ENCODE measurements around the gene SORBS1.

- no peak for TF ChIP-seq POLR2A (IDR thresholded peaks at IDR 0.05)
- TF ChIP-seq, protein P1, sequence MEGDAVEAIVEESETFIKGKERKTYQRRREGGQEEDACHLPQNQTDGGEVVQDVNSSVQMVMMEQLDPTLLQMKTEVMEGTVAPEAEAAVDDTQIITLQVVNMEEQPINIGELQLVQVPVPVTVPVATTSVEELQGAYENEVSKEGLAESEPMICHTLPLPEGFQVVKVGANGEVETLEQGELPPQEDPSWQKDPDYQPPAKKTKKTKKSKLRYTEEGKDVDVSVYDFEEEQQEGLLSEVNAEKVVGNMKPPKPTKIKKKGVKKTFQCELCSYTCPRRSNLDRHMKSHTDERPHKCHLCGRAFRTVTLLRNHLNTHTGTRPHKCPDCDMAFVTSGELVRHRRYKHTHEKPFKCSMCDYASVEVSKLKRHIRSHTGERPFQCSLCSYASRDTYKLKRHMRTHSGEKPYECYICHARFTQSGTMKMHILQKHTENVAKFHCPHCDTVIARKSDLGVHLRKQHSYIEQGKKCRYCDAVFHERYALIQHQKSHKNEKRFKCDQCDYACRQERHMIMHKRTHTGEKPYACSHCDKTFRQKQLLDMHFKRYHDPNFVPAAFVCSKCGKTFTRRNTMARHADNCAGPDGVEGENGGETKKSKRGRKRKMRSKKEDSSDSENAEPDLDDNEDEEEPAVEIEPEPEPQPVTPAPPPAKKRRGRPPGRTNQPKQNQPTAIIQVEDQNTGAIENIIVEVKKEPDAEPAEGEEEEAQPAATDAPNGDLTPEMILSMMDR (IDR thresholded peaks at IDR 0.05): no peak
Measured at GRCh38 chr10:95464280-95464679, 96.9 kb downstream of the SORBS1 start.
